Amniotic stem cell (primary cell): ENCODE results near the gene DLST.
A peak's percentile ranks its signal among the peaks of the same experiment; 100 is the strongest.

Source experiments
- DNase-seq: peaks from one replicate; lab custom pipeline; 2025; lab: John Stamatoyannopoulos, UW

DLST gene

DNA sequence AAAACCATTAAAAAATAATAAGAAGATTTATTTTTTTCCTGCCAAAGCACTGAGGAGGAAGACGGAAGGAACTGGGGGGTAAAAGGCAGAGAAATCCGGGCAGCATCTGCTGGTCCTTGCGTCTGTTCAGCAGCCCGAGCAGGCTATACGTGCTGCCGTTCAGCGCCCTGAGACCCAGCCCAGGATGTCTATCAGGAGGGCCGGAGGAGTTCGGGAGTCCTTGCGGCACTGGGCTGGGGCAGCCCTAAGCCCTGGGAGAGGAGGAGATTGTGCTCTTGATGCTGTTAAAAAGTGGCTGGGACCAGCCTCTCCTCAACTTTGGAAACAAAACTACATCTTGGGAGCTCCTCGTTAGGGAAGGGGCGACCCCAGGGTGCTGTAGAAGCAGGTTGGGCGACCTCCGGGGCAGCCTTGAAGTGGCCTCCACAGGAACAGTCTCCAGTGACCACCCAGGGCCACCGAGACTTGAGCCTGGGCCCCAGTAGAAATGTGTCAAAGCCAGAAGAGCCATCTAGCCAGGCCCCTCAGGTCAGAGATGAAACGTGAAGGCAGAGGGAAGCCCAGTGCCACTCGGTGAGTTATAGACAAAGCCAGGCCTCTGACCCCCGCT, 59.3 kb downstream of the DLST start:
- no peak for DNase-seq

DNA sequence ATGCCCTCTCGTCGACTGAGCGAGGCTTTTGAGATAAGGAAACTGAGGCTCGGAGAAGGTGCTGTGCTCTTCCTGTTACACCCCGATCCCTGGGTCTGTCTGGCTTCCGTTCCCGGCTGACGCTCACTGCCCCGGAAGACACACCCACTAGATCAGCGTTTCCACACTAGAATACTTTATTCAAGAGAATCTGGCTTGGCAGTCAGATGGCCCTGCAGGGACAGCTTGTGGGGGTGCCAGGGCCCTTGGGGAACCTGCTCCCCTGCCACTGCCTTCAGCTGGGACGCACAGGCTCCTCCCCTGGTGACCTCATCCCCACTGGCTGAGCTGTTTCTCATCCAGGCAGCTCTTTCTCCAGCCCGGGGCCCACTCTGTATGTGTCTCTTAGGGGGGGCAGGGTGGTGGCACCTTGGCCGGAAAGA, 60.0 kb downstream of the DLST start:
- no peak for DNase-seq

DNA sequence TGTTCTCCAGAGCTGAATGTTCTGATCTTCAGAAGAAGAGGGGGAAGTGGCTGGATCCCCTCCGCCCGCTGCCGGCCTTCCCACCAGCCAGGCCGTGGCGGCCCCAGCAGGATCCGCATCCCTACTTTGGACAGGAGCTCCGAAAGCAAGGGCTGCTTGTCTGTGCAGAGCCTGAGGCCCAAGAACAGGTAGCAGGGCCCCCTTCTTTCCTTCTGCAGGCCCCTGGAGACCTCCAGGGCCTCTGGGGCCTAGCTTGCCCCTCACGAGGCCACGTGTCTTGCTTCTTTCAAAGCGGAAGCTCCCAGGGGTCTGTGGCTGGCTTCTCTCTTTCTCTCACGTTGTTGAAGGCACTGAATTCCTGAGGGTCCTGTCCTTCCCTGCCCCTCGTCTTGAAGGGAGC, 60.5 kb downstream of the DLST start:
- no peak for DNase-seq

DNA sequence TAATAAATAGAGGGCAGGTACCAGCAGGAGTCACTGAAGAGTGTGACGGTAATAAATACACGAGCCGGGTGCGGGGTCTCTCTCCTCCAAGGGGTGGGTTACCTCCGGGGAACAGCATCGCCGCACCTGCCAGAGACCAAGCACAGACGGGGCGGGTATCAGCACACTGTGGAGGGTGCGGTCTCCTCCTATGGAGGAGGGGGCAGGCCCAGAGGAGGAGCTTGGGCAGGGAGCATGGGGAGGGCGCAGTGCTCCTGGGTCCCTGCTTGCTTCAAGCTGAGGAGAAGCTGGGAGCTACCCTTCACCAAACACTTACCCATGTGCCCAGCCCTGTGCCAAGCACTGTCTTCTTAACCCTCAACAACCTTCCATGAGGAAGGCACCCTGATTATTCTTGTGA, 60.9 kb downstream of the DLST start:
- DNase-seq: no peak

DNA sequence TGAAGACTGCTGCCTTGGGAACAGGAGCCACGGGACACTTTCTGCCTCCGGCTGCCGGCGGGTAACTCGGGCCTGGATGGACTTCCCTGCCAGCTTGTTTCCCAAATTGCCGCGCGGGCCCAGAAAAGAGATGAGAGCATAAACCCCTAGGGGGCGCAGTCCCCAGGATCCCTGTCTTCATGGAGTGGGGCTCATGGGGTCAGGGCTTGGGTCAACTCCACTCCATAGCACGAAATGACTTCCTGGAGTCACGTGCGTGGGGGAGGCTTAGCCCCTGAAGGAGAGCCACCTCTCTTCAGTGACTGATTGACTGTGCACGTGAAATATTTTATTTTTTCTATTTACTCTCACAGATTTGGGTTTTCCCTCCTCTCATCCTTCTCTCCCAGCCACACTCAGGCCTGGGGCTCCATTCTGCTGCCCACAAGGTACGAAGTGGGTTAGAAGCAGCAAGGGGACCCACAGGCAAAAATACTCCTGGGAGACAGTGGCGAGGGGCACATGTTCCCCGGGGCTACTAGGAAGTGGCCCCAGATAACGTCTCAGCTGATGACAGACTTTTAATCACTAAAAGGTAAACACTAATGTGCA, 63.6 kb downstream of the DLST start:
- DNase-seq: no peak

DNA sequence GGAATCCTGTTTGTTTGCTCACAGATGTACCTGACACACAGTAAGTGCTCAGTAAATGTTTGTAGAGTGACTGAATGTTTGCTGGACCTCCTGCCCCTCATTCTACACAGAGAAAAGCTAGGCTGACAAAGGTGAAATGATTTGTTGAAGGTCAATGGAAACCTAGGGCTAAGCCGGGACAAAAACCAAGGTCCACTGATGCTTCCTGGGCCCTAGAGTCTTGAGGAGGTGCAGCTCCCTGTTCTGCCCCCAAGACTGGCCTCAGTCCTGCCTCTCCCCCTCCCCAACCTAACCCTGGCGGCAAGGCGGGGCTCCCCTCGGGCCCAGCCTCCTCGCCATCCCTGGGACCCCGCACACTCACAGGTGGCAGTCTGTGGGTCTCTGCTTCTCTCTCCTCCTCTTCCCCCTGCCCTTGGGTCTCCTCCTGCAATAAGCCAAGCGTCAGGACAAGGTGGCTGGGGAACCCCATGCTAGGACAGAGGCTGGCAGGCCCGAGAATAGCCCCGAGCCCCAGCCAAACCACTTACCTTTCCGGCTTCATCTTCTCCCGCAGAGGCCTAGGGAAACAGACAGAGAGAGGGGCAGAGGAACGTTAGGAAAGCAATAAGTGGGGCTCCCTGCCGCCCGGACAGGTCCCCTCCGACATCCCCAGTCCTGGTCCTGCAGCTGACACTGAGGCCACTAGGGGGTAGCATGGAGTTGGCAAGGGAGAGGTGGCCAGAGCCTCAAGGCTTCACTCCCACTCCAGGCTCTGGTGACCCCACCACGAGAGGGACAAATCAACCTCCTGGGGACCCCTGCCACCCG, 64.3 kb downstream of the DLST start:
- DNase-seq: peak; percentile 44

DNA sequence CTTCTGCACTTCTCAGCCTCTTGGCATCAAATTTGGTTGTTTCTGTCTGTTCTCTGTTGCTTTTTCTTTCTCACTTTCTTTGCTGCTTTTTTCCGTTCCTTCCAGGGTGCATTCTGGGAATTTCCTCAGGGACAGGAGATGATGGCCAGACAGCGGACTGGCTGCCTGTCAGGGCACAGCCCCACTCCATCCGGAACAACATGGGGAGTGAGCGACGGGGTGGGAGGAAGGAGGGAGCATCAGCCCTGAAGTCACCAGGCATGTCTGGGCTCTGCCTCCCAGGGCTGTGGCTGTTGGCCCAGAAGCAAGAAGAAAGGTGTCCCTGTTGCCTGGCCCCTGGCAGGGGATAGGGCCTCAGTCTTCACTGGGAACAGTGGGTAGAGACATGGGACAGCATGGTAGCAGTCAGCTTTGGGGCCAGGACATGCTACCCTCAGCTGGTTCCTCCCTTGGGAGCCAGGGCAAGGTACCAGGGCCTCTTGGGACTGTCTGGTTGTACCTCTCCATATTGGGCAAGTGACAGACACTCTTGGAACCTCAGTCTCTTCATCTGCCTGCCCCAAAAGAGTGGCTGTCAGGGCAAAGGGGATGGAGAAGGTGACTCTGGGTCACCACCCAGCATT, 65.1 kb downstream of the DLST start:
- DNase-seq: no peak

DNA sequence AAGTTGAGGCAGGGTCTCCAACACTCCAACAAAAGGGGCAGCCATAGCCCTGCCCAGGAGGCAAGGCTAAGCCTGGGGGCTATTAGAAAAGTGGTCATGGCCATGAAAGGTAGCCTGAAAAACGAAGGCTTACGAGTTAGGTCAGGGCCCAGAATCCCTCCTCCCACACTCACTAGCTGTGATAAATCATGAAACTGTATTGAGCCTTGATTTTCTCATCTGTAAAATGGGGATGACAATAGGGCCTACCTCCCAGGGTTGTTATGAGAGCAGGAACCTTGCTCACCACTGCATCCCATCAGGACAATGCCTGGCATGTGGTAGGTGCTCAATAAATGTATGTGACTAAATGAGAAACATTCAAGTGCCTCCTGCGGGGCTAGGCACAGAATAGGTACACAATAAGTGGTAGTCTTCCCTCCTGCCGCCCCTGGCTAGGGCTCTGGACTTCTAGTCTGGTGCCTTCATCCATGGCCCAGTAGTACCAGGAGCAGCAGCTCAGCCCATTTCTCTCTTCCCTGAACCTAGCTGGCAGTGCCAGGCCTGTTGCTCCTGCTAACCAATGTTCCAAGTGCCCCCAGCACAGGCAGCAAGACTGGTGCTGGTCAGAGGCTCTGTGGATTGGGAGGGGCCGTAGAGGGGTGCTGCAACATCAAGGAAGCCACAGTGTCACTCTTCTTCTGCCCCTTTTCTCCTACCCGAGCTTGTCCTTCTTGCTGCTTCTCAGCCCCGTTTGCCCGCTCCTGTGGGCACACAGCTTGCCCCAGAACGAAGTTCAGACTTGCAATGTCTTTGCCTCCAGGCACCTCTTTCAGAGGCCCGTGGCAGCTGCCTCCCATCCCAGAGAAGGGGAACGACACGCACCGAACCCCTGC, 65.9 kb downstream of the DLST start:
- no peak for DNase-seq

DNA sequence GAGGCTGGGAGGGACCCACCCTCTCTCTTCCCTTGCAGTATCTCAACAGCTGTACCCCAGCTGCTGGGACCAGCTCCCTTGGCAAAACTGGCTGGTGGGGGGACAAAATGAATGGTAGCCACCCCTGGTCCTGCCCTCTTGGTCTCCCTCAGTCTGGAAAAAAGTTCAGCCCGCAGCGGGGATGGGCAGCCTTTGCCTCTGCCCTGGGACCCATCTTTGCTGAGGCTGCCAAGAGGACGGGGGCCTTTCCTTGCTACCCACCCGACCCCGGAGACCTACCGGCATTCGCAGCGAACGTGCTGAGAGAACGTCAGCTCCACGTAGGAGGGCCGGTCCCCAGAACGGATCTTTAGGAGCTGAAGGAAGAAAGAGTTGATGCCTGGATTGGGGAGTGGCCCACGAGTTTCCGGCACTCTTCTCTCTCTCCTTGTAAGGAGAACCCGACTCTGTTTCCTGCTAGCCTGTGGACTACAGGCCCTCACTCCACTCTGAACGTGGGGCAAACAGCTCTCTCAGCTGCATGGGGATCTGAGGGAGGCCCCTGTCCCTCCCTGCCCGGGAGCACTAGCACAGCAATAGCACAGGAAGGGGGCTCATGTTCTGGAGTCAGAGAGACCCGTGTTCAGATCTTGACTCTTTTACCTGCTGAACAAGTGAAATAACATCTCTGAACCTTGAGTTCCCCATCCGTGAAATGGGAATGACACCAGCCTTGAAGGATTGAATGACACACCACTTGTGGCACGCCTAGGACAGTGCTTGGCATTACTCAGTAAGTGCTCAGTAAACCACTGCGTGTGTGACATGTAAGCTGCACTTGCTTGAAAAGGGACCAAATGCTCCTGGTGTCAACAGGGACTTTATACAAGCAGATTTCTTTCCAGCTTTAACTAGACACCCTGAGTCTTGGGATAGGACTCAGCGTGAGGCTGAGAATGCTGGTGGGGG, 66.8 kb downstream of the DLST start:
- no peak for DNase-seq

DNA sequence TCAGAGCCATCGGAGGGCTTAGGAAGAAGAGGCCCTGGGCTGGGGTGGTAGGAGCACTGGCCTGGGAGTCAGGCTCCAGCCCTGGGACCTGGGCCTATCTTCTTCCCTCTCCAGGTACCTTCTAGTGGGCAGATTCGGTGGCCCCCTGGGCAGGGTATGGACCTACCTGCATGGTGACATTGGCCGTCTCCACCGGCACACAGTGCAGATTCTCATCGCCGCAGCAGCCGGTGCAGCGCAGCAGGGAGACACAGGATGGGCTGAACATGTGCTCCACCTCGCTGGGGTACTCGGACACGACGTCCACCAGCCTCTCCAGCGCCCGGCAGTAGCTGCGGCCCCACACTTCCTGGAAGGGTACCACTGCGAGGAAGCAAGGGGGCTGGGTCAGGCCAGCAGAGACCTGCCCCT, 67.5 kb downstream of the DLST start:
- DNase-seq: no peak

DNA sequence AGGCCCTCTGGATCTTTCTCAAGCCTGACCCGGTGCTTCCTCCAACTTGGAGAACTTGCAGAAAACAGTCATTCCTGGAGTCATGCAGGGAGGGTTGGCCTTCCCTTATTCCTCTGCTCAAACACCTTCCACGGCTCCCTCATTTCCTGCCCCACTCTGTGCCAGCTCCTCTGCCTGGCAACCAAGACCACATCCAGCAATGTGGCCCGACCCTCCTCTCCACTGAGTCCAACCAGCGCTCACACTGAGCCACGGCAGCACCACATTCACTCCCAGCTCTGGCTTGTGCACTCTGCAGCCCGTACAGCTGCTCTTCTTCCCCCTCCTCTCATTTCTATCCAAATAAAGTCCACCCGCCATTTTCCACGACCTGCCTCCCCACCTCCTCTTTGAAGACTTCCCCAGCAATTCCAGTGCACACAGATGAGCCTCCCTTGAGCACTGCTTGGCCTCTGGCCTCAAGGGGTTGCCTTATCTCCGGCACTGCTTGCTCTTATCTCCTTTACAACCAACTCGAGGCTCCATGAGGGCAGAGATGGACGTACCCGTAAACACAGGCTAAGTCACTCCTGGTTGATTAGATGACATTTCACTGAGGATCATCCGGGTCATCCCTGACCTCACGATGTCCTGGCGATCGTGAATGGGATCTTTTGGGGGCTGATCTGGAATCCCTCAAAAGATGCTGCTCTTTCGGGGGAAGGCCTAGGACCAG, 68.3 kb downstream of the DLST start:
- DNase-seq: no peak

DNA sequence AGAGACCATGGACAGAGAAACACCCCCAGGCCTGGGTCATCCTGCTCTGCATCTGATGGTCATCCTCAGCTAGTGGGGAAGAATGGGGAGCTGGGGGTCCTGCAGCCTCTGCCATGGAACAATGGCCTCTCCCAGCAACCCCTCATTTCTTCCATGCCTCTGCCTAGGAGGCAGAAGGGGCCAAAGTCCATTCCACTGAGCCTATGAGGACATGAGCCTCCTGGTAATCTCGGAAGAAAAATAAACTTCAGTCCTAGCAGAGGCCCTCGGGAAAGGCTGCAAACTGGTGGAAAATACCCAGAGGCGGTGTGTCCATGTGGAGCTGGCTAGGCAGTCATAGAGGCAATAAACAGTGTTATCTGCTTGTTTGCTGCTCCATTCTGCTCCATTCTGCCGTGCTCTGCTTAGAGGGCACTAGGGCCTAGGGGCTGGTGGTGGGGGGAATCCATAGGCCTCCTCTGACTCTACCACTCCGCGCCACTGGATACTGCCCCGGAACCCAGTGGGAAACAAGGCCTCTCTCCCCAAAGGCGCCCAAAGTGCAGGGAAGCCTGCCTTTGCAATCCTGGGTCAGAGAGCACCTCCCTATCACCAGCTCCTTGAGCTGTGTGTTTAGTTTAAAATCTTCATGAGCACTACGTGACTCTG, 69.2 kb downstream of the DLST start:
- DNase-seq: no peak

DNA sequence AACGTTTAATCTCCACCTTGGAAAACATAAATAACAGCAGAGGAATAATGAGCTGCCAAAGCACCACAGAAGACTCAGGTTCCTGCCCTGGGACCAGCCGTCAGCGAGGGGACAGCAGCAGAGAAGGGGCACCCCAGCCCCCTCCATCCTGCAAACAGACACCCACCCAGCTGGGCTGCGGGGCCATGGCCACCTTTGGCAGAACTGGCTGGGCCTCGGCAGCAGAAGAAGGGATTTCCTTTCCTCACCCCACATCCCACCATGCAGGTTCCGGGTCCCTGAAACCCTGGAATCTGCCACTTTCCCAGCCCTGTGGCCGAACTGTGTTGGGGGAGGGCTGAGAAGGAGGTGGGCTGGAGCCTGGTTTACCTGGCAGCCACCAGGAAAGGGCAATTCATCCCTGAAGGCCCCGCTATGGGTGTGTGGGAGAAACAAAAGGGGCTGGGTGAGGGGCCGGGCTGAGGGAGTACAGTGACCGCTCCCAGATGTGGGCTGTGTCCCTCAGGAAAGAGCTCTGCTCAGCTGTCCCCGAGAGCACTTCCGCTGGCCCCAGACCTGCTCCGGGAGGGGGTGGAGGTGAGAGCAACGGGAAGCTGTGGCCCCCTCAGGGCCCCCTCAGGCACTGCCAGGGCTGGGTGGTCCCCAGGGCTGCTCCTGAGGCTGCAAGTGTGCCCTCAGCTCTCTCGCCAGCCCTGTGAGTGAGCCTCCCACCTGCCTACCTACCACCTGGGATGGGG, 69.9 kb downstream of the DLST start:
- DNase-seq: no peak

DNA sequence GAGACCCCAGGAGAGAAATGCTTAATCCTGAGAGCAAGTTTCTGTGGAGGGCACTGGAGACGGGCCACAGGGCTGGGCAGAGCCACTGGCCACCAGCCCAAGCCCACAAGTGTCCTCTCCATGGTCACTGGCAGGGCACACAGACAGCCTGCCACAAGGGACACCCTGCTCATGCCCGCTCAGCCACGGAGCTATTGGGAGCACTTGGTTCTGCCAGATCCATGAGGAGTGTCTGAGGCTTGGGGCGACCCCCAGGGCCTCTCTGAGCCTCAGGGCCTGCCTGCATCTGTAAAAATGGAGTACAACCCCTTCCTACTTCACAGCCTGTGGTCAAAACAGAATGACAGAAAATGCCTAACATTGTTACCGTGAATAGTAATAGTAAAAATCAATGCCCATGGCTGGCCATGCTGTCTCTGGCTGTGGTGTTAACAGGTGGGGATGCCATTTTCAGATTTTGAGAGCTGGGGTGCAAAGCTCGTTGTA, 70.5 kb downstream of the DLST start:
- DNase-seq: no peak

DNA sequence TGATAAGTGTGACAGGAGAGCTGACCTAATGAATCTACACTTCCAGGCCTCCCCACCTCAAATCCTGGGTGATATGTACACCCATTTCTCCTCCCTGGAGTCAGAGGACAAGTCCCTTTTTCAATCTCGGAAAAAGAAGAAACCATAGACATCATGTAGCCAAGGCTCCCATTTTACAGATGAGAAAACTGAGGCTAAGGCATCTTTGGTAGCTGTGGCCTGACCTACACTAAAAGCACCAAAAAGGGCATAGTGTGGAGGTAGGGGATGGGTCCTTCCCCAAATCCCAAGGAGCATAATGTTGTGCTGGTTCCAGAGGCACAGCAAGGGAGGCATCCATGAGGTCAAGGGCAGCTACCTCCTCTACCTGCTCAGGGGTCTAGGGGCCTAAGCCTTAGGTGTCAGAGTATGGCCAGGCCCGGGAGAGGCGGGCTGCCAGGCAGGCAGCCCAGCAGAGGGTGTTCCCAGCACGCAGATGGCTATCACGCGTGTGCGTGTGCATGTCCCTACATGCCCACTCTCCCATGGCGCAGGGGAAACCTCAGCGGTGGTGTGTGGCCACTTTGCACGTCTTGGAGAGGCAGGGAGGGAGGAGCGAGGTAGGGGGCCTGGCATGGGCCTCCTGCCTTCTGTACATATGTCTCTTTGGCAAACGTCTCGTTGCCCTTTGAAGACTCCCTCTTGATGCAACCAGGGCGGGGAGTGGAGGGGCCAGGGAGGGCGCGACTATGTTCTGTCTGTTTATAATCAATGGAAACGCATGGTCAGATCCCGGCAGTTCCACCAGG, 71.2 kb downstream of the DLST start:
- DNase-seq: no peak
